ENCODE results near the gene C3orf49.

The C3orf49 gene

DNA sequence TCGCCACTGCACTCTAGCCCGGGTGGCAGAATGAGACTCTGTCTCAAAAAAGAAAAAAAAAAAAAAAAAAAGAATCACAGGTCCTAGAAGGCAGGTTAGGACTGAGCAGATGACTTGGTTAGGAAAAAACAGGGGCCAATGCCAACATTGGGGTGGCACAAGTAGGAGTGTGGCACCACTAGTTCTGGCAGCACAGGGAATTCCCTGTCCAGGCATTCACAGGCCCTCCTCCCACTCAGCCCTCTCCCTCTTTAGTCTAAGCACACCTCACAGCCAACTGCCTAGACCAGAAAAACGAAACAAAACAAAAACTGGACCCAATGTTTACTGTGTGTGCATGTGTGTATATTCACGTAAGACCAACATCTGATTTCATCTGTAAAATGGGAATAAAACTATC is 34.0 kb downstream of the C3orf49 start:
- no peak for DNase-seq

DNA sequence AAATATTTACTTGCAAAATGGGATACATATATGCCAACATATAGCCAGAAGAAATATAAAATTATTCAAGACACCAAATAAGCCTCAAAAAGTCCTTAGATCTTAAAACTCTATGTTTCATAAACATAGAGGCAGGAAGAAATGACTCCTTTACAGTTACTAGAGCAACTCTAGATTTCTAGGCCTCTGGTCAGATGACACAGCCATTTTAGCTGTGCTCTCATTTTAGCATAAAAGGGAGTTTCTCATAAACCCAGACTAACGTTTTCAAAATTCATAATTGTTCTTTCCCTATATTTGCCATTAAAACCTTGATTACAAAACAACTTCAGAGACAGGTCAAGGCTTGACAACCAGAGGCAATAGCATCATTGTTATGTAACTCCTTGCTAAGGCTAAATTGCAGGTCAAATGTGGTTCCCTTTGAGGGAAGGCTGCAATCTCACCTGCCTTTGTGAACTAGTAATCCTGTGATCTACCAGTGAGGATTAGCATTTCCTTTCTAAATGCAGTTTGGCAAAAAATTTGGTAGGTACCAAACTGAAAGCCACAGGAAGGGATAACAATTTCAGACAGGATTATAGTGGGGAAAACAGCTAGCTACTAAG is 36.3 kb downstream of the C3orf49 start:
- DNase-seq: no peak

DNA sequence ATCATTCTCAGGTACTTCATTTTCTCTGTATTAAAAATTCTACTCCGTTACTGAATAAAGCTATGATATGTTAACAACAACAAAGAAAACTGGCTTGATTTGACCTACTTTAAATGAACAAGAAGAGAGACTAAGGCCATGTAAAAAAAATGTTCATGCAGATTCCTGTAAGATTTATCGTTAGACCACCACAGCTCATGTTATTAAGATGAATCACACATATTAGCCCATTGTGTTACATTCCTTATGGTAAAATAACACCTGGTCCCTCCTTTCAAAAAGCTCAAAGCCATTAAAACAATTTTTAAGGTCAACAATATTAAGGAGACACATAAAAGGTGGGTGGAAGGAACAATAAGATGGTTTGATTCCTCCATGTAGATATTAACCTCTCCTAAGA is 38.2 kb downstream of the C3orf49 start:
- no peak for DNase-seq

DNA sequence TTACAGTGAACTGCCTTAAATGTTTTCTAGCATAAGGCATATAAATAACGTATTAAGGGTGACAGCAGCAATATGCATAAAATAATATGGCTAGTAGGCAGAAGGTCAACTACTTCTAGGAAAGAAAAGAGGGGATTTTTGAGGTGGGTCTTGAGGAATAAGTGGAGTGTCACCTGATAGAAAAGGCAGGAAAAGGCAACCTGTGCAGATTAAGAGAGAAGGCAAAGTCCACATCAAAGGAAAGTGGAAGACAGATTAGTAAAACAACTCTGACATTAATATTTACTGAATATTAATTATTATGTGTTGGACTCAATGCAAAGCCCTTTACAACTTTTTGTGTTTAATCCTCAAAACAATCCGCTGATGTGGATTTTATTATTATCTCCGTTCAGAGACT is 41.7 kb downstream of the C3orf49 start:
- no peak for DNase-seq

DNA sequence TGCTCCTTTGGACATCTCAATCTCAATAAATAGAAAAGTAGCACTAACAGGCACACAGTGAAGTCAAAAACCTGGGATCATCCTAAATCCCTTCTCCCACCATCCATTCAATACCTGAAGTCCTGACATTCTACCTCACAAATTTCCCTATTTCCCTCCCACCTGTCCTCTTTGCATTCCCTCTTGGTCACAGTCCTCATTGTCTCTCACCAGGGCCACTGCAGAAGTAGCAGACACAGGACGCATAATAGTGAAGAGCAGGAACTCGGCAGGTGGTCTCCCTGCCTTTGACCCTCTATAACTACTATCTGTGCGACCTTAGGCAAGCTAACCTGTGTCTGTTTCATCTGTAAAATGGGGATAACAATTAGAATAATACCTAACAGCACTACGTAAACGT is 42.2 kb downstream of the C3orf49 start:
- no peak for DNase-seq

DNA sequence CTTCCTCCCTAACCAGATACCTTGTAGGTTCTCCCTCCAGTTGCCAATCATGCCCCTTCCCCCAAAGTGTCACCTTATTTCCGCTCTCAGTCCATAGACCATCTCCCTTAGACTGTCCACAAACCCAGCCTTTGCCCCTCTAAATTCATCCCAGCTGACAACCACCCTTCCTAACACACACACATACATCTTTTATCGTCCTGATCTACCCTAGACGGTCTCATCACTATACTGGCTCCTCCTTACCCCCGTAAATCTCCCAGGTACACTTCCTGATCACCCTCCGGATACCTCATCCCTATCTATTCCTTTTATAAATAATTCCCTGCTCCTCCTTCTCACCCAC is 43.7 kb downstream of the C3orf49 start:
- DNase-seq: peak in 1 of 2 experiments; percentile 4

DNA sequence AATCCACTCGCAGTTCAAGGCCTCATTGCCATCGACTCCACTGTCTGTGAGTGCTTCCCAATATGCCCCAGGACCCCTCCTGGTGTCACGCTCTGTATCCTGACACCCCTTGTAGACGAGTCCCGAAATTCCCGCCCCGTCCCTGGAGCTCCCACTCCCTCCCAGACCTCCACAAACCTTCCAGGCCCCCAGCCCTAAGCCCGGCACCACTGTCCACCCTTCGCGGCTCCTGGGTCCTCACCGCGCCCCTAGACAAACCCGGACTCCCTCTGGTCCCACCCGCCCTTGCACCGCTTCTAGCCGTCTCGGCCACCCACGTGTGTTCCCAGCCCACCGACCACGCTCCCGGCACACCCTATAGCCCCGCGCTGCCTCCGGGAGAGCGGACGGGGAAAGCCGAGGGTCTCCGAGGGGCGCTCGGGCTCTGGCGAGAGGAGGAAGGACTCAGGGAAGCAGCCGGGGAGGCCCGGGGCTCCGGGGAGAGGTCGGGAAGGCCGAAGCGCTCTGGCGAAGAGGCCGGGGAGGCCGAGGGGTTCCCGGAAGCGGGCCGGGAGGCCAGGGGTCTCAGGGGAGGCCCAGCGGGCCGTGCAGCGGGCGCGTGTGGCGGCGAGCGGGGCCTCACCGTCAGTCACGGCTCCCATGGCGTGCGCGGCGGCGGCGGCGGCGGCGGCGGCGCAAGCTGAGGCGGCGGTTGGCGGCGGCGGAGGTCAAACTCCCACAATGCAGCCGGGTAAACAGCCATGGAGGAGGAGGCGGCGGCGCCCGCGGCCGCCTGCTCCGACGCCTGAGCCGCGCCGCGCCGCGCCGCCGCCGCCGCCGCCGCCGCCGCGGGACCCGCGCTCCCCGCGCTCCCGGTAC is 44.3 kb downstream of the C3orf49 start, which contains the start of the genes ATXN7 and THOC7:
ATXN7 (plus strand) TSS at position 718 of the 858 bp plus-strand sequence. CDS start 48,732 bp downstream, outside the sequence.
THOC7 (minus strand) TSS at position 656 of the 858 bp plus-strand sequence; CDS start at position 641, 15 bp downstream.
- DNase-seq: peak; percentile 63 to 72

DNA sequence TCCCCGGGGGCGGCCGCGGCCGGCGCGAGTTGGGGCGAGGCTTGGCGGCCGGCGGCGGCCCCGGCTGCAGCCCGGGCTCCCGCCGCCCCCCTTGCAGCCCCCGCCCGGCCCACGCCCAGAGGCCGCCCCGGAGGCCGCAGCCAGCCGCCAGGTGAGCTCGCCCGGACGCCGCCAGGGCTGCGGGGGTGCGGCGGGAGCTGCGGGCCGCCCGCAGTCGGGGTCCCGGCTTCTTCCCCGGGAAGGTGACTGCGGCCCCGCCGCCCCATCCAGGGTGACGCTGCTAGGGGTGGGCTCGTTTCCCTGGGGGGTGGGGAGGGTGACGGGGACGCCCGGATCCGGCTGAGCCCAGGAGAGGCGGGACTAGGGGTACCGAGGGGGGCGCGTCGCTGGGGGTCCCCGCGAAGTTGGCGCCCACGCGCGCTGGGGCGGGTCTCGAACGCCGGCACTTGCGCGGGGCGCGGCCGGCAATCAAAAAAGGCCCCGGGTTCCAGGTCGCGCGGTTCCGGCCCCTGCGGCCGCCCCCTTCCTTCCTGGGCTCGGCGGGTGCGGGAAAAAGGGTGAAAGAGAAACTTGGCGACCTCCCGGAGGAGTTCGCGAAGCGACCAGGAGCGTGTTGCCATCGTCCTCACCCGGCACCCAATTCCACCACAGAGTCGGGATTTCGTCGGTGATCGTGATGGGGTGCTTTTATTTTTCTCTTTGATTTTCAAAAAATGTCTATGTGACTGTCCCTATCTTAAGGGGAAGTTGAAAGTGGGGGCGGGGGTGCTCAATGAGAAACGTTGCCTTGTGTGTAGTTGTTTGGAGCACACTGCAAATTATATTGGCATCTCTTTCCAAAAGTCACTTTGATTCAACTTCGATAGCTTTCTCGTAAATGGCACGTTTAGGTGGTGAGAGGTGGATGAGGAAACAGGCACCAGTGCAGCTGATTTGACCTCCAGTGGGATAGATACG is 45.2 kb downstream of the C3orf49 start:
- DNase-seq: peak; percentile 49 to 54

DNA sequence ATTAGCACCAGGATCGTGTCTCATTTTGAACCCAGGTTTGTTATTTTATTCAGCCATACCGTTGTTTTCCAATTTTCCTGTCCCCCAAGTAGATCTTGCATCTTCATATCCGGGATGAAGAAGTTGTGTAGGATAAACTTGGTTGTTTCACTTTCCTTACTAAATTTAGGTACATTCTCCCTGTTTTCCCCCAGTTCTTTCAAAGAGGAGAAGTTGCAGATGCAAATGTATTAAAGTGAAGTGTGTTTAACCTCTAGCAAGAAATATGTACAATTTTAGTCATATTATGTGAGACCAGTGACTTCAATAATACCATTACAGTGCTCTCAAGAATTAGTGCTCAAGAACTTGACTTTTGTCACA is 45.8 kb downstream of the C3orf49 start:
- DNase-seq: no peak

DNA sequence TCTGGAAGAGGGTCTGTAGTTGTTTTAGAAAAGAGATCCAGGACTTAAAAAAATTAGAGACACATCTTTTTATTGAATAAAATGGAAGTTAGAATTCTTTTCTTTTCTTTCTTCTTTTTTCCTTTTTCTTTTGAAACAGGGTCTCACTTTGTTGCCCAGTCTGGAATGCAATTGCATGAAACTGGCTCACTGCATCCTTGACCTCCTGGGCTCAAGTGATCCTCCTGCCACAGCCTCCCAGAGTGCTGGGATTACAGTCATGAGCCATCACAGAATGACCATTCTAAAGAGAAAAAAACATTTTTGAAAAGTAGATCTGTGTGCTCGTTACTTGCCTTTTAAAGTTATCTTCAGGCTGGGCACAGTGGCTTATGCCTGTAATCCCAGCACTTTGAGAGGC is 48.1 kb downstream of the C3orf49 start:
- DNase-seq: no peak

DNA sequence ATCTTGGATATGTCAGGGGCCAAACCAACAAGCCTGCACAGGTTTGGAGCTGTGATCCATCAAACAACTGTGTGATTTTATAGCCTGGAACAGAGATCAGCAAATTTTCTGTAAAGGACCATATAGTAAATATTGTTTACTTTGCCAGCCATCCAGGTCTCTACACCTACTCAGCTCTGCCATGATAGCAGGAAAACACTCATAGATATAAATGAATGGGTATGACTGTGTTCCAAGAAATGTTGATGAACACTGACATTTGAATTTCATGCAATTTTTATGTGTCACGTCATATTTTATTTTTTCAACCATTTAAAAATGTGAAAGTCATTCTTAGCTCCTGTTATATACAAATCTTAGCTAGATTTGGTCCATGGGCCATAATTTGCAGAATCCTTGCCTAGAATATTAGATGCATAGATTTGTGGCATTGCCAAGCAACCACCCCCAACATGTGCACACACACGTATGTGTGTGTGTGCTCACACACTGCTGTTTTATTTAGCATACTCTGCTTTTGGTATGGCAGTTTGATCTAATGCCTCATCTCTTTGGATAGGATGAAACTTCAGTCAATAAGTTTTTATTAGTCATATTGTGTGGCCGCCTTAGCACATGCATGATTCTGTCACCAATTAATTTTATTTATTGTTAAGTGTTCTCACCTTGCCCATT is 51.0 kb downstream of the C3orf49 start:
- DNase-seq: no peak

DNA sequence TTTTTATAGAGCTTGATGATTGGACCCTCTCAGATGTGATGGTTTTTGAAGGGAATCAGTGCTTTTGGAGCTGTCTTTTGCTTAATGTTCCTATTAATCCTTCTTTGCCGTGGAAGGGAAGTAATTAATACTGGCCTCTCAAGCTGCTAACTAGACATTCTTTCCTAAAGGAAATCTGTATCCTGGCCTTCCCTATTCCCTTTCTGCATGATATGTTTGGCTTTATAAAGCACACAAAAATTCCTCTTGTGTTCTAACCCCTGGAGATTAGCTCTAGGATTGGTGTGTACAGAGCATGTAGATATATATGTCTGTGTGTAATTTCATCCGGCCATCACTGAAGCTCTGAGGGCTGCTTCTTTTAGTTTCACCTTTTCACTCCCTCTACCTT is 51.5 kb downstream of the C3orf49 start:
- DNase-seq: no peak

DNA sequence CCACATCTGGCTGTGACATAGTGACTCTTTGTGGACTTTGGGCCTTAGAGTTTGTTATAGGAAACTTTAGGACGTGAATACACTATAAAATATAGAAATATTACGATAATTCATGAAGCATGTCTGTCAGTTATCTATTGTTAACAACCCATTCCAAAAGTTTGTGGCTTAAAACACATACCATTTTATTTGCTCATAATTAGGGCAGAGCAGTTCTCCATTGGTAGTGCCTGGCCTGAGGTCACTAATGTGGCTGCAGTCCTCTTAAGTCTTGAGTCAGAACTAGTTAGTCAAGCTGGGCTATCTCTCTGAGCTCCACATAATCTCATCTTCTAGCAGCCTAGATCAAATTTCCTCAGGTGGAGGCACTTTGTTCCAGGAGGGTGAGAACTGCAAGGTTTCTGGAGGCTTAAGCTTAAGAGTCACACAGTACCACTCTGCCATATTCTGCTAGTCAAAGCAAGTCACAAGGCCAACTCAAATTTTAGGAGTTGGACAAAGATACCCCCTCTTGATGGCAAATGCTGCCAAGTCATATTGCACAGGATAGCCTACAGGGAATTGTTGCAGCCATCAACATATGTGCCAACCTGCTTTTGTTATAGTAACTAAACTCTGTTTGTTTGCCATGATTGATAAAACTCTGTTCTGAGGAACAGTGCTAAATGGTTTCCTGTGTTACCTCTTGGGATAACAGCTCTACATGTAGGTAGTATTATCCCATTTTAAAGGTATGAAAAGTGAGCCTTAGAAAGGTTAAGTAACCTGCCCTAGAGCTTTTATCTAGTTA is 53.2 kb downstream of the C3orf49 start:
- no peak for DNase-seq

DNA sequence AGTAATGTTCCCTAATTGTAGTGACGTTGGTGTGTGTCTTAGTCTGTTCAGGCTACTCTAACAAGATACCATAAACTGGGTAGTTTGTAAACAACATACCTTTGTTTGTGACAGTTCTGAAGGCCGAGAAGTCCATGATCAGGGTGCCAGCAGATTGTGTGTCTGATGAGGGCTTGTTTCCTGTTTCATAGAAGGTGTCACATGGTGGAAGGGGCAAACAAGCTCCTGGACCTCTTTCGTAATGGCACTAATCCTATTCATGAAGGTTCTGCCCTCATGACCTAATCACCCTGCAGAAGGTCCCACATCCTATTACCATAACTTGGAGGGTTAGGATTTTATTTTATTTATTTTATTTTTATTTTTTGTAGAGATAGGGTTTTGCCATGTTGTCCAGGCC is 55.7 kb downstream of the C3orf49 start:
- DNase-seq: no peak

DNA sequence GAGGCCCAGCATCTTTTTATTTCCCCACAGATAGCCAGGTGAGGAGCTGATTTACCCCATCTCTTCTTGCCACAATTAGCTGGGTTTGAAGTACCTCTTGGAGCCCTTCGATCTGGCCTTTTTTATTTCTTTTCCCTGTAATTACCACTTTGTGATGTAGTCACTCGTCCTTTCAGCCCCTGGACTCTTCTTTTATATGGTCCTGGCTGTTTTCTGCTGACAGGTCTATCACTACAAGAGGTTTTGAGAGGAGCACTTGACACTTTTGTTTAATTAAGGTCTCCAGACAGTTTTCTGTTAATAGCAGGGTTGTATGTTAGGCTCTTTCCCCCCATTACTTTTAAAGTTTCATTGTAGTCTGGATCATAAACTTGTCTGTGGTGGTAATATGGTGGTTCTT is 56.4 kb downstream of the C3orf49 start:
- DNase-seq: no peak

DNA sequence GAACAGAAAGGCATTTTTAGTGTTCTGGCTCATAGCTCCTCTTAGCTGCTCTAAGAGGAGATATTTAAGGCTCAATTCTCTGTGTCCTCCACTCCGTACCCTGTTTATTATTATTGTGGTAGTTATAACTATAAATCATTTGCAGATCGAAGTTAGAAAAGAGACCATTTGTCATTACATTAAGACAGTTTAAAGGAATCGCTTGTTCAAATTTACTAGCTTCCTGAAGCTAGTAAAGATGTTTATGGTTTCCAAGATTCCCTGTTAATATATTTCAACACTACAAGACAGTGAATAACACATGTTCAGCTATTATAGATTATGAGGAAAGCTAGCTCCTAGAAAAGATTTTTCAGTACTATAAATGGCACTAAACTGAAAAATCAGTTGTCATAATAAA is 57.2 kb downstream of the C3orf49 start:
- DNase-seq: no peak

DNA sequence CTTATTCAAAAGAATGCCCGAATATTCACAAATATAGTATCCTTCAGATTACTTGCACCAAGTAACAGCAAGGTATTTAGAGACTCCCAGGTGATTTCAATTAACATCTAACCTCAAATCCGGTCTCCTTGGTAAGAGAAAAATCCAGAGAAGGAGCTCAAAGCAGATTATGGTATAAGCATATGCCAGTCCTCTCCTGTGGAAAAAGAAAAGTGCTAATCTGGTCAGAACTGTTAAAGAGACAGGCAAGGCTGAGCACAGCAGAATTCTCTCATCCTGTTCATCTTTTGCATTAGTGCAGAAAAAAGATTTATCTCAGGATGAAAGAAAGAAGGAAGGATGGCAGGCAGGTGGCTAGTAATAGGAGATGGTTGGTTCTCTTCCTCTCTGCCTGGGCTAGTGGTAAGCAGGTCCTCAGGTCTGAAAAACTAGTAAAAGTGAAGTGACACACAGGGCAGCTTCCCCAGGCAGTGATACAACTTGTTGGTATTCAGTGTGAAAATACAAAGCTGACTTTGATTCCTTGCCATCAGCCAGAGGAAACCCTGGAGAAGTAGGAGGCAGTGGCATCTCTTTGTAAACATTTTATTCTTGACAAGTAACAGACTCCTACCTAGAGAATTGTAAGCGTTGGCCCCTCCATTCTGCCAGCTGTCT is 58.8 kb downstream of the C3orf49 start:
- no peak for DNase-seq

DNA sequence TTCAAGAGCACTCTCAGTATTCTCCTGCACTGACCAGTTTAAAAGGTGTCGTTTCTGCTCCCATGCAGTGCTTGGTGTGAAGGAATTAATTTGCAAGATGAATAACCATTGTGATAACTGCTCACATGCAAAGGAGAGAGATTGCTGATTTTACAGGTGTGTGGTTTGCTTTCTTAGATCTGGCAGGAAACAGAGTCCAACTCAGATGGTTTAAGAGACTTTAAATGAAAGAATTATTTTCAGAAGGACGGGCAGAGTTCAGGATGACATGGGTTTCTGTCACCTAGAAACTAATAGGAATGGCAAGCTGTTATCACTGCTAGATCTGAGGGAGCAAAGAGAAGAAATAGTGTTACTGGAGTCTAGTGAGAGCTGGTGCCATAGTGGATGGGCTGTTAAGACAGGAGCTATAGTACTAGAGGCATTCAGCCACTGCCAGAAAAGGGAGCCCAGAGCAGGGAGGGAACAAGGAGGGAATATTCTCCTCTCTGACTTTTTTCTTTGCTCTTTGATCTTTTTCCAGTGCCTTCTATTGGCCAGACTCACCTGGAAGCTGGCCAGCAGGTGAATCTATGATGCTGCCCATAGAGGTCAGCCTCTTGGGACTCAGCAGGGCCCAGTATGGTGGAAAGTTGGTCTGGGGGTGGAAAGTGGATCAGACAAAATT is 59.4 kb downstream of the C3orf49 start:
- DNase-seq: no peak

DNA sequence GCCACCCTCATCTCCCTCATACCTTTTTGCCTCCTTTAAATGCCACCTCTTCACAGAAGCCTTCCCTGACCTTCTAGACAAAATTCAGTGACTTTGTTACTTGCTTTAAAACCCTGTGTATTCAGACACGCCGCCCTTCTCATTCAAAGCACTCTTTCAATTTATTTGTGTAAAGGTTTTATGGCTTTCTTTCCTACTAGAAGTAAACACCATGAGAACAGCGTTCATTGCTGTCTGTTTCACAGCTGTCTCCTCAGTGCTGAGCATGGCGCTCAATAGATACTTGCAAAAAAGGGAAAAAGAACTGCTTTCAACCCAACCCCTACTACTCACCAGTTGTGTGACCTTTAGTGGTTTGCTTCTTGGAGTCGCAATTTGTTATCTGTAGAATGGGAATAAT is 61.6 kb downstream of the C3orf49 start:
- DNase-seq: no peak

DNA sequence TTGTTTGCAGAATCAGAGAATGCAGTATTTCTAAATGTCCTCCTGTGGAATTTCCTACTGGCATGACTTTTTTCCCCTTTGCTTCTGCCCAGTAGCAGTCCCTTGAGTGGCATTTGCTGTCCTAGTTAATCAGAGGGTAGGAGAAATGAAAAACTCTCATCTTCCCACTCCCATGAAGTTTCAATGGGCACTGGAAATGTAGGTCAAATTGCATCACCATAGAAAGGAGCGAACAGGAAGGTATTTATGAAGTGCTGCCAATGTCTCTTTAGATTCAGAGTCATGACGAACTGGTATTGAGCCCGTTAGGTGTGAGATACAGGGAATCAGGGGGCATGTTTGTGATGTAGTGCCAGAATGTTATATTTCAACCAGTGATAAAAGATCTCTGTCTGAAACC is 67.8 kb downstream of the C3orf49 start:
- DNase-seq: no peak

DNA sequence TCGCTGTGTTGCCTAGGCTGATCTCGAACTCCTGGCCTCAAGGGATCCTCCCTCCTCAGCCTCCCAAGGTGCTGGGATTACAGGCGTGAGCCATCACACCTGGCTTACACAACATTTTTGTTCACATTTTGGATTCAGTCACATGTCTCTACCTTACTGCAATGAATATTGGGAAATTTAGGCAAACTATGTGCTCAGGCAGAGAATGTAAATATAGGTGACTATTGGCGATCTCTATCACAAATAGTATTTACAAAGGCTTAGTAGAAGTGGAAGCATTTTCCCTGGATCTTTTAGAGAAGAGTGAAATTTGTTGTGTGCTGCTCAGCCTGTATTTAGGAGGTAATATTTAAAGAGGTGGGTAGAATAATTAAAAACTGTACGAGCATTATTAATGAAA is 72.4 kb downstream of the C3orf49 start:
- no peak for DNase-seq

Data from activated CD4-positive, alpha-beta T cell treated with anti-CD3 and anti-CD28 coated beads, Interleukin-2, amount 50 U/mL, for 48 hours (primary cell).